A549 (cell line): Measurements from ENCODE around the gene ENPEP. TPM values are rescaled to one million over a fixed set of nuclear protein-coding genes. Genes with fewer than 3 reads are reported as not detected.

Source experiments
- ATAC-seq, 2 experiments: fragments of 200-7000 bp in 1 of 2; fragments of >200 bp in 1 of 2; cut with Nextera tagmentation in 1 of 2; cut with Tn5 transposase in 1 of 2; 3 replicates each; pipeline versions ENCODE4 v1.8.0 to v1.9.1; 2018 to 2020; ENCODE audit warnings: mild to moderate bottlenecking in 1 of 2, moderate library complexity in 1 of 2
- CTCF ChIA-PET: fragments of 300-600 bp; sonication (Branson Sonifier 250); formaldehyde crosslinking; extraction: SDS; loops from one replicate; lab custom pipeline; 2021; ENCODE audit warnings: antibody characterized with exemption, inconsistent platforms; lab: Yijun Ruan, JAX
- POLR2A ChIA-PET: fragments of 350-600 bp; formaldehyde crosslinking; extraction: SDS; loops from one replicate; lab custom pipeline; 2021; ENCODE audit warnings: antibody characterized with exemption, inconsistent platforms; lab: Yijun Ruan, JAX
- DNase-seq, 2 experiments: peaks; one replicate each; pipeline versions ENCODE4 v3.0.0 to v3.0.0-alpha.2; 2011 to 2016; ENCODE audit warnings: low read depth in 1 of 2, low spot score in 1 of 2
- FAIRE-seq: peaks from 2 replicates; lab custom pipeline; 2011; peaks lifted over from hg19 to GRCh38; lab: Jason Lieb, UNC
- H3K27ac ChIP-seq, 2 experiments: fragments of >200 bp; sonication (Bioruptor Twin); formaldehyde crosslinking; 3 replicates each; pipeline ENCODE4 v1.5.1; 2016 to 2017
- H3K4me1 ChIP-seq: fragments of >200 bp; sonication (Bioruptor Twin); formaldehyde crosslinking; 3 replicates; pipeline ENCODE4 v1.6.1; 2016
- H3K4me2 ChIP-seq: fragments of >200 bp; sonication (Bioruptor Twin); formaldehyde crosslinking; 3 replicates; pipeline ENCODE4 v1.6.1; 2016
- H3K4me3 ChIP-seq: fragments of >200 bp; sonication (Bioruptor Twin); formaldehyde crosslinking; 3 replicates; pipeline ENCODE4 v1.5.1; 2016
- H3K9me3 ChIP-seq: fragments of >200 bp; sonication (Bioruptor Twin); formaldehyde crosslinking; 3 replicates; pipeline ENCODE4 v1.6.1; 2016
- CBX2 ChIP-seq: fragments of 200-600 bp; sonication (generic); IDR thresholded peaks from 2 replicates; pipeline ENCODE4 v1.6.1; 2016; ENCODE audit warnings: low read depth, mild to moderate bottlenecking, borderline replicate concordance
- CBX8 ChIP-seq: fragments of 200-600 bp; sonication (generic); IDR thresholded peaks from 2 replicates; pipeline ENCODE4 v1.6.1; 2016
- CHD4 ChIP-seq: fragments of 200-600 bp; sonication (generic); IDR thresholded peaks from 2 replicates; pipeline ENCODE4 v1.6.1; 2016; ENCODE audit warnings: antibody characterized with exemption, mild to moderate bottlenecking, borderline replicate concordance
- ESRRA ChIP-seq: fragments of 150-350 bp; IDR thresholded peaks from 2 replicates; pipeline ENCODE4 v1.6.1; 2014; ENCODE audit warnings: mild to moderate bottlenecking, low read length, borderline replicate concordance
- FOSL2 ChIP-seq, 2 experiments: fragments of 450-650 bp in 1 of 2; fragments of >200 bp in 1 of 2; sonication (Bioruptor Twin) in 1 of 2; formaldehyde crosslinking; IDR thresholded peaks; 2 replicates each; pipeline versions ENCODE4 v1.5.0 to v1.6.1; 2016 to 2020; ENCODE audit warnings: mild to moderate bottlenecking in 1 of 2, moderate library complexity in 1 of 2
- HDAC2 ChIP-seq: fragments of 200-600 bp; sonication (generic); IDR thresholded peaks from 2 replicates; pipeline ENCODE4 v1.6.1; 2016
- HEYL ChIP-seq: fragments of 250-450 bp; sonication (Bioruptor Pico); IDR thresholded peaks from 2 replicates; pipeline ENCODE4 v1.8.0; 2021; ENCODE audit warnings: mild to moderate bottlenecking, moderate library complexity
- HOXB13 ChIP-seq: fragments of 250-450 bp; sonication (Bioruptor Pico); IDR thresholded peaks from 2 replicates; pipeline ENCODE4 v1.5.0; 2020; ENCODE audit warnings: low read depth, mild to moderate bottlenecking, moderate library complexity
- JUN ChIP-seq, 2 experiments: fragments of >200 bp; sonication (Bioruptor Twin); formaldehyde crosslinking; IDR thresholded peaks; 2 replicates in 1 of 2; 3 replicates in 1 of 2; pipeline ENCODE4 v1.6.1; 2016 to 2017
- JUNB ChIP-seq: fragments of >200 bp; sonication (Bioruptor Twin); formaldehyde crosslinking; IDR thresholded peaks from 2 replicates; pipeline ENCODE4 v1.6.1; 2016
- KDM1A ChIP-seq: fragments of 200-600 bp; sonication (generic); IDR thresholded peaks from 2 replicates; pipeline ENCODE4 v1.6.1; 2016; ENCODE audit warnings: low read depth, mild to moderate bottlenecking
- KDM5A ChIP-seq: fragments of 200-600 bp; sonication (generic); IDR thresholded peaks from 2 replicates; pipeline ENCODE4 v1.6.1; 2016; ENCODE audit warnings: antibody characterized with exemption, mild to moderate bottlenecking
- MAFK ChIP-seq: fragments of 450-650 bp; IDR thresholded peaks from 2 replicates; pipeline ENCODE4 v1.6.1; 2014; ENCODE audit not compliant: partially characterized antibody
- MAZ ChIP-seq: fragments of 150-350 bp; IDR thresholded peaks from 2 replicates; pipeline ENCODE4 v1.6.1; 2014; ENCODE audit warnings: antibody characterized with exemption, low read depth, low read length, borderline replicate concordance
- NFE2L2 ChIP-seq: fragments of 150-350 bp; conservative IDR thresholded peaks from 2 replicates; pipeline ENCODE4 v1.6.1; 2014; ENCODE audit warnings: low read length
- NPAS2 ChIP-seq: fragments of 250-450 bp; sonication (Bioruptor Pico); IDR thresholded peaks from 2 replicates; pipeline ENCODE4 v1.8.0; 2022; ENCODE audit warnings: mild to moderate bottlenecking, moderate library complexity, borderline replicate concordance
- NR3C1 ChIP-seq: fragments of >200 bp; sonication (Bioruptor Twin); formaldehyde crosslinking; IDR thresholded peaks from 3 replicates; pipeline ENCODE4 v1.6.1; 2017
- PHF8 ChIP-seq: fragments of 200-600 bp; sonication (generic); IDR thresholded peaks from 2 replicates; pipeline ENCODE4 v1.6.1; 2016; ENCODE audit warnings: low read depth, mild to moderate bottlenecking, antibody characterized with exemption, moderate library complexity, borderline replicate concordance
- POLR2A ChIP-seq: IDR thresholded peaks from 2 replicates; pipeline ENCODE4 v1.6.1; 2012; ENCODE audit warnings: mild to moderate bottlenecking, low read length
- RAD21 ChIP-seq, 2 experiments: fragments of >200 bp in 1 of 2; sonication (Bioruptor Twin) in 1 of 2; formaldehyde crosslinking in 1 of 2; IDR thresholded peaks in 1 of 2; conservative IDR thresholded peaks in 1 of 2; 2 replicates in 1 of 2; 3 replicates in 1 of 2; pipeline ENCODE4 v1.6.1; 2012 to 2018; ENCODE audit warnings: inconsistent platforms in 1 of 2
- RARB ChIP-seq: fragments of 250-450 bp; sonication (Bioruptor Pico); IDR thresholded peaks from 2 replicates; pipeline ENCODE4 v1.8.0; 2021; ENCODE audit warnings: mild to moderate bottlenecking, moderate library complexity
- RFX5 ChIP-seq: fragments of 450-650 bp; IDR thresholded peaks from 2 replicates; pipeline ENCODE4 v1.7.1; 2014; ENCODE audit warnings: antibody characterized with exemption, mild to moderate bottlenecking, moderate library complexity
- RNF2 ChIP-seq: fragments of 200-600 bp; sonication (generic); IDR thresholded peaks from 2 replicates; pipeline ENCODE4 v1.6.1; 2016; ENCODE audit warnings: low read depth, mild to moderate bottlenecking, antibody characterized with exemption, moderate library complexity, borderline replicate concordance
- SREBF2 ChIP-seq: fragments of 450-650 bp; IDR thresholded peaks from 2 replicates; pipeline ENCODE4 v1.6.1; 2014; ENCODE audit warnings: mild to moderate bottlenecking, moderate library complexity
- ZNF302 ChIP-seq: fragments of 250-450 bp; sonication (Bioruptor Pico); IDR thresholded peaks from 2 replicates; pipeline ENCODE4 v1.9.0; 2021; ENCODE audit warnings: inconsistent platforms, mild to moderate bottlenecking, moderate library complexity
- ZSCAN20 ChIP-seq: fragments of 250-450 bp; sonication (Bioruptor Pico); IDR thresholded peaks from 2 replicates; pipeline ENCODE4 v1.8.0; 2022; ENCODE audit warnings: mild to moderate bottlenecking, moderate library complexity
- WGBS: methylation state at CpG from one replicate; pipeline ENCODE4 v1.1.6; 2017; ENCODE audit errors: missing lambda C conversion rate; 5-methylcytosine and 5-hydroxymethylcytosine counted together
- polyA plus RNA-seq, 4 experiments: library from polyadenylated mRNA; depleted of rRNA in 3 of 4; stranded (reverse); fragments of >200 nt; fragmentation: RNase III in 1 of 4; extraction: RNeasy Plus Mini Kit Qiagen cat#74134 plus additional on column Dnase treatment in 1 of 4; gene quantifications; 2 replicates in 3 of 4; 3 replicates in 1 of 4; pipeline ENCODE4 v1.2.3, GENCODE V29; 2011 to 2017
- TF ChIP-seq, protein P1 (sequence below): fragments of 200-600 bp; sonication (generic); IDR thresholded peaks from 2 replicates; pipeline ENCODE4 v1.6.1; 2016; ENCODE audit warnings: antibody characterized with exemption, mild to moderate bottlenecking, moderate library complexity
- TF ChIP-seq, protein P2 (sequence below): fragments of >200 bp; sonication (Bioruptor Twin); formaldehyde crosslinking; IDR thresholded peaks from 2 replicates; pipeline ENCODE4 v1.6.1; 2016
- TF ChIP-seq, protein P3 (sequence below): IDR thresholded peaks from 2 replicates; pipeline ENCODE4 v1.6.1; 2012
- TF ChIP-seq, protein P4 (sequence below): fragments of 150-350 bp; IDR thresholded peaks from 2 replicates; pipeline ENCODE4 v1.6.1; 2014; ENCODE audit warnings: low read depth, mild to moderate bottlenecking, low read length
- TF ChIP-seq, protein P5 (sequence below): fragments of >200 bp; sonication (Bioruptor Twin); formaldehyde crosslinking; IDR thresholded peaks from 3 replicates; pipeline ENCODE4 v1.5.1; 2016

ENPEP gene
- polyA plus RNA-seq, 2 of the 4 experiments (the other 2 are of a cell fraction), result 0.12 to 0.62 TPM

DNA sequence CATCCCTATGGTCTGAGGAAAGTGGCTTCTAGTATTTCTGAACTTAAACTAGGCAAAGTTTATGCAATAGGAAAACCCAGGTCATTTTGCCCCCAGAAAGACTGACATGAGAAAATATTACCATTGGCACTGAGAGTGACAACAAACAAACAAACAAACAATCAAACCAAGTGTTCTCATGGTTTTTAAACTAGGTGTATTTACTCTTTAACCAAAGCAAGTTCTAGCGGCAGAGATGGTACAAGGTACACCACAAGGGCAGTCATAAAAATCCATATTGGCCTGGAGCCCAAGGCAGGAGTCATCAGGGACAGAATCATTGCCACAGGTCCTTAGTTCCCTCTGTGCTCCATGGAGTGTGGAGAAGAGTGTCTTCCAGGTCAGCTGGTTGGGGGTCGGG is 26.0 kb upstream of the ENPEP start (continued):
- TF ChIP-seq PHF8, result no peak
- TF ChIP-seq, protein P1, sequence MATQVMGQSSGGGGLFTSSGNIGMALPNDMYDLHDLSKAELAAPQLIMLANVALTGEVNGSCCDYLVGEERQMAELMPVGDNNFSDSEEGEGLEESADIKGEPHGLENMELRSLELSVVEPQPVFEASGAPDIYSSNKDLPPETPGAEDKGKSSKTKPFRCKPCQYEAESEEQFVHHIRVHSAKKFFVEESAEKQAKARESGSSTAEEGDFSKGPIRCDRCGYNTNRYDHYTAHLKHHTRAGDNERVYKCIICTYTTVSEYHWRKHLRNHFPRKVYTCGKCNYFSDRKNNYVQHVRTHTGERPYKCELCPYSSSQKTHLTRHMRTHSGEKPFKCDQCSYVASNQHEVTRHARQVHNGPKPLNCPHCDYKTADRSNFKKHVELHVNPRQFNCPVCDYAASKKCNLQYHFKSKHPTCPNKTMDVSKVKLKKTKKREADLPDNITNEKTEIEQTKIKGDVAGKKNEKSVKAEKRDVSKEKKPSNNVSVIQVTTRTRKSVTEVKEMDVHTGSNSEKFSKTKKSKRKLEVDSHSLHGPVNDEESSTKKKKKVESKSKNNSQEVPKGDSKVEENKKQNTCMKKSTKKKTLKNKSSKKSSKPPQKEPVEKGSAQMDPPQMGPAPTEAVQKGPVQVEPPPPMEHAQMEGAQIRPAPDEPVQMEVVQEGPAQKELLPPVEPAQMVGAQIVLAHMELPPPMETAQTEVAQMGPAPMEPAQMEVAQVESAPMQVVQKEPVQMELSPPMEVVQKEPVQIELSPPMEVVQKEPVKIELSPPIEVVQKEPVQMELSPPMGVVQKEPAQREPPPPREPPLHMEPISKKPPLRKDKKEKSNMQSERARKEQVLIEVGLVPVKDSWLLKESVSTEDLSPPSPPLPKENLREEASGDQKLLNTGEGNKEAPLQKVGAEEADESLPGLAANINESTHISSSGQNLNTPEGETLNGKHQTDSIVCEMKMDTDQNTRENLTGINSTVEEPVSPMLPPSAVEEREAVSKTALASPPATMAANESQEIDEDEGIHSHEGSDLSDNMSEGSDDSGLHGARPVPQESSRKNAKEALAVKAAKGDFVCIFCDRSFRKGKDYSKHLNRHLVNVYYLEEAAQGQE, result no peak
- no peak for TF ChIP-seq CHD4
- TF ChIP-seq ESRRA, result no peak
- TF ChIP-seq, protein P2, sequence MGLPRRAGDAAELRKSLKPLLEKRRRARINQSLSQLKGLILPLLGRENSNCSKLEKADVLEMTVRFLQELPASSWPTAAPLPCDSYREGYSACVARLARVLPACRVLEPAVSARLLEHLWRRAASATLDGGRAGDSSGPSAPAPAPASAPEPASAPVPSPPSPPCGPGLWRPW, result no peak
- TF ChIP-seq JUN (IDR thresholded peaks at IDR 0.05), result no peak
- TF ChIP-seq RNF2, result no peak
- no peak for TF ChIP-seq RARB (CRISPR knock-in tag)
- TF ChIP-seq HDAC2, result no peak

DNA sequence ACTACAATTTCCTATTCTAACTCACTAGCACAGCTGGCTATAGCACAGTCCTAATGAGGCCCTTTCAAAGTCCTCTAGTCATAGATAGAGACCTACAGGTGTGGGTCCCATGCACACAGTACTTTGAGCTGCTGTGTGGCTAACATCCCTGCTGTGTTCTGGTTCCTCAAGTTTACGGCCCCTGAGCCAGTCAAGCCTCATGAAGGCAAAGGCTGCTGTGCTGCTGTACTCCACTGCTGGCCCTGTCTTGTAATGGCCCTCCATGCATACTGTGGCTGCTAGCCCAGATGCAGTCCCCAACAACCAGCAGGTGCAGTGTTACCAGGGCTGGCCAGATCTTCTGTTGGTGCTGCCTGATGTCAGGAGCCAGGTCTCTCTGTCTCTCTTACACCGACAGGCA is 23.4 kb upstream of the ENPEP start:
- DNase-seq, result no peak
- POLR2A ChIA-PET, result no interaction called here
- Histone ChIP-seq H3K27ac (no peak overlapping the region), H3K4me2 (no peak overlapping the region), H3K4me1 (no peaks in the 10 kb centered on the region), H3K9me3 (no peaks in the 10 kb centered on the region), H3K4me3 (no peak overlapping the region)
- ATAC-seq, result no peak
- FAIRE-seq, result no peak
- 16% methylated on average over 2 of the region's 2 CpGs for WGBS
- CTCF ChIA-PET, result interaction anchor here (1.2 kb wide), 1 partner anchor 454 kb away, joined by 4 read pairs; no protein-coding TSS in a partner anchor
- TF ChIP-seq CBX8, result no peak
- TF ChIP-seq, protein P3, sequence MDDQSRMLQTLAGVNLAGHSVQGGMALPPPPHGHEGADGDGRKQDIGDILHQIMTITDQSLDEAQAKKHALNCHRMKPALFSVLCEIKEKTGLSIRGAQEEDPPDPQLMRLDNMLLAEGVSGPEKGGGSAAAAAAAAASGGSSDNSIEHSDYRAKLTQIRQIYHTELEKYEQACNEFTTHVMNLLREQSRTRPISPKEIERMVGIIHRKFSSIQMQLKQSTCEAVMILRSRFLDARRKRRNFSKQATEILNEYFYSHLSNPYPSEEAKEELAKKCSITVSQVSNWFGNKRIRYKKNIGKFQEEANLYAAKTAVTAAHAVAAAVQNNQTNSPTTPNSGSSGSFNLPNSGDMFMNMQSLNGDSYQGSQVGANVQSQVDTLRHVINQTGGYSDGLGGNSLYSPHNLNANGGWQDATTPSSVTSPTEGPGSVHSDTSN, result no peak
- no peak for TF ChIP-seq NR3C1
- TF ChIP-seq MAFK, result no peak
- TF ChIP-seq, protein P4, sequence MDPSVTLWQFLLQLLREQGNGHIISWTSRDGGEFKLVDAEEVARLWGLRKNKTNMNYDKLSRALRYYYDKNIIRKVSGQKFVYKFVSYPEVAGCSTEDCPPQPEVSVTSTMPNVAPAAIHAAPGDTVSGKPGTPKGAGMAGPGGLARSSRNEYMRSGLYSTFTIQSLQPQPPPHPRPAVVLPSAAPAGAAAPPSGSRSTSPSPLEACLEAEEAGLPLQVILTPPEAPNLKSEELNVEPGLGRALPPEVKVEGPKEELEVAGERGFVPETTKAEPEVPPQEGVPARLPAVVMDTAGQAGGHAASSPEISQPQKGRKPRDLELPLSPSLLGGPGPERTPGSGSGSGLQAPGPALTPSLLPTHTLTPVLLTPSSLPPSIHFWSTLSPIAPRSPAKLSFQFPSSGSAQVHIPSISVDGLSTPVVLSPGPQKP, result no peak
- TF ChIP-seq FOSL2 (IDR thresholded peaks at IDR 0.05), result no peak
- TF ChIP-seq FOSL2 (CRISPR knock-in tag; IDR thresholded peaks at IDR 0.05), result no peak
- TF ChIP-seq KDM5A, result no peak
- no peak for TF ChIP-seq NFE2L2
- TF ChIP-seq ESRRA, result no peak
- no peak for TF ChIP-seq RAD21 (conservative IDR thresholded peaks at IDR 0.05 in 1 of 2, IDR thresholded peaks at IDR 0.05 in 1 of 2)
- TF ChIP-seq RFX5, result no peak
- no peak for TF ChIP-seq KDM1A

DNA sequence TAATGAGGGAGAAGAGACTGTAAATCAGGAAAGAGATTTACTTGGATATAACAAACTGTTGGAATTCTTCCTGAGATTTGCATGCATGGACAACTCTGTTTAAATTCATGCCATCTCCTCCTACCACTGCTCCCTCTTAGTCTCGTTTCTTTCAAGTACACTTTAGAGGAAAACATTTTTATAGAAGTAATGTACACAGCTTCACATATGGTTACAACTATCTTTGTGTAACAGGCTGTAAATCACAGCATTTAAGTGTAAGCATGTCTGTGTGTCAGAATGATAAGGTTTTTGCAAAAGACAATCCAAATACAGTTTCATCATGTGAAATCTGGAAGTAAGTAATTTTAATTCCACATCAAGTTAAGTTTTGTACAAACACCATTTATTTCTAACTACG is 21.5 kb upstream of the ENPEP start:
- Histone ChIP-seq H3K4me3 (no peak overlapping the region), H3K27ac (no peak overlapping the region), H3K4me1 (no peaks in the 10 kb centered on the region), H3K9me3 (no peaks in the 10 kb centered on the region), H3K4me2 (no peak overlapping the region)
- ChIA-PET CTCF (no interaction called here), POLR2A (no interaction called here)
- DNase-seq (no peak), ATAC-seq (no peak), FAIRE-seq (no peak)
- 10% methylated on average over 2 of the region's 2 CpGs for WGBS
- TF ChIP-seq ZSCAN20 (CRISPR knock-in tag), result no peak
- TF ChIP-seq CBX8, result no peak
- TF ChIP-seq HEYL (CRISPR knock-in tag), result no peak
- no peak for TF ChIP-seq HOXB13 (CRISPR knock-in tag)
- TF ChIP-seq, protein P5, sequence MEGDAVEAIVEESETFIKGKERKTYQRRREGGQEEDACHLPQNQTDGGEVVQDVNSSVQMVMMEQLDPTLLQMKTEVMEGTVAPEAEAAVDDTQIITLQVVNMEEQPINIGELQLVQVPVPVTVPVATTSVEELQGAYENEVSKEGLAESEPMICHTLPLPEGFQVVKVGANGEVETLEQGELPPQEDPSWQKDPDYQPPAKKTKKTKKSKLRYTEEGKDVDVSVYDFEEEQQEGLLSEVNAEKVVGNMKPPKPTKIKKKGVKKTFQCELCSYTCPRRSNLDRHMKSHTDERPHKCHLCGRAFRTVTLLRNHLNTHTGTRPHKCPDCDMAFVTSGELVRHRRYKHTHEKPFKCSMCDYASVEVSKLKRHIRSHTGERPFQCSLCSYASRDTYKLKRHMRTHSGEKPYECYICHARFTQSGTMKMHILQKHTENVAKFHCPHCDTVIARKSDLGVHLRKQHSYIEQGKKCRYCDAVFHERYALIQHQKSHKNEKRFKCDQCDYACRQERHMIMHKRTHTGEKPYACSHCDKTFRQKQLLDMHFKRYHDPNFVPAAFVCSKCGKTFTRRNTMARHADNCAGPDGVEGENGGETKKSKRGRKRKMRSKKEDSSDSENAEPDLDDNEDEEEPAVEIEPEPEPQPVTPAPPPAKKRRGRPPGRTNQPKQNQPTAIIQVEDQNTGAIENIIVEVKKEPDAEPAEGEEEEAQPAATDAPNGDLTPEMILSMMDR, result no peak
- no peak for TF ChIP-seq JUNB
- no peak for TF ChIP-seq SREBF2
- TF ChIP-seq CBX2, result no peak
- TF ChIP-seq MAZ, result no peak
- TF ChIP-seq POLR2A, result no peak
- TF ChIP-seq NPAS2 (CRISPR knock-in tag), result no peak
- TF ChIP-seq ZNF302, result no peak
- no peak for TF ChIP-seq NFE2L2
